Measurements from ENCODE around the gene STRA8. TPM values are rescaled to one million over a fixed set of nuclear protein-coding genes. Genes with fewer than 3 reads are reported as not detected.

The STRA8 gene
- total and polyA plus RNA-seq, 2 of the 13 experiments (the other 11 are each of a cell fraction or from before 2014, with no cell fraction given) = not detected

DNA sequence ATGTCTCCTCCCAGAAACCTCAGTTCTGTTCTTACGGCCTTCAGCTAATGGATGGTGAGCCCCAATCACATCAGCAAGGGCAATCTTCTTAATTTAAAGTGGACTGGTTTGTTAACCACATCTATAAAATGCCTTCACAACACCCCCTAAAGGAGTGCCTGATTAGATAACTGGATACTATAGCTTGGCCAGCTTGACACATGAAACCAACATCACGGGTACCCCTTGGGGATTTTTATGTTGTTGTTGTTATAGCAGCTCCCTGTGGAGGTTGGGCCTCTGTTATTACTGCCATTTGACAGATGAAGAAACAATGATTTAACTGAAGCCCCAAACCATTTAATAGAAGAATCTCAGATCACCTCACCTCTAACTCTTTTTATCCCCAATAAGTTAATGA, 26.8 kb downstream of the STRA8 start:
- H3K4me1 ChIP-seq (ENCODE audit: insufficient read depth, low read length) = peaks cover 57% of the 10 kb centered on the region
- no peak overlapping the region for H3K4me3 ChIP-seq (replicated peaks in 1 of 3; ENCODE audit: insufficient read depth in 1 of 3, low read depth in 2 of 3, low read length in 3 of 3)
- no peak overlapping the region for H3K9ac ChIP-seq (ENCODE audit: insufficient read depth, low read depth, low read length)
- DNase-seq (ENCODE audit: low spot score) (no peak), ATAC-seq (no peak), FAIRE-seq (no peak)
- POLR2A ChIA-PET = no interaction called here
- no peaks in the 10 kb centered on the region for H4K20me1 ChIP-seq (ENCODE audit: insufficient read depth, low read length)
- H3K36me3 ChIP-seq (replicated peaks in 1 of 2; ENCODE audit: control insufficient read depth in 1 of 2, insufficient read depth in 2 of 2, low read length in 2 of 2) = no peaks in the 10 kb centered on the region; a peak in 1 of 5 replicates
- peaks cover 2% of the 10 kb centered on the region; the same call in 1 of the 2 replicates for H3K9me3 ChIP-seq (ENCODE audit: low read length)
- H3K27ac ChIP-seq (ENCODE audit: extremely low read length, insufficient read depth, low read length) = no peak overlapping the region
- H3K79me2 ChIP-seq (ENCODE audit: insufficient read depth, low read length) = no peaks in the 10 kb centered on the region
- WGBS (ENCODE audit: low lambda C conversion rate) = 69% methylated on average over 2 of the region's 2 CpGs
- intact Hi-C loops (cut with micrococcal nuclease; ENCODE audit: unreplicated experiment) (no loop called here), in situ Hi-C loops (cut with HindIII; ENCODE audit: extremely low pct_ligation_motif_present, low pct_unique_long_range_greater_than_20kb) (no loop called here)
- H3K27me3 ChIP-seq (ENCODE audit: control insufficient read depth in 1 of 2, insufficient read depth in 2 of 2, low read length in 2 of 2) = peaks cover 0 to 14% of the 10 kb centered on the region in 2 experiments; a peak in 3 of 5 replicates
- CTCF ChIA-PET (ENCODE audit: low intra/inter-chr PET ratio, low total read pairs) = no interaction called here
- no peak overlapping the region for H3K4me2 ChIP-seq (ENCODE audit: low read depth, low read length)
- H2AFZ ChIP-seq (ENCODE audit: low read length) = no peak overlapping the region
- no TSS peak for BruUV-seq (replicated peaks)
- TF ChIP-seq SMAD3 (CRISPR knock-in tag; IDR thresholded peaks at IDR 0.05) (no peak), IRX3 (CRISPR knock-in tag; IDR thresholded peaks at IDR 0.05; ENCODE audit: borderline replicate concordance, low read depth) (no peak), ZFX (CRISPR knock-in tag; IDR thresholded peaks at IDR 0.05; ENCODE audit: low read depth) (no peak), FOXC1 (CRISPR knock-in tag; IDR thresholded peaks at IDR 0.05; ENCODE audit: borderline replicate concordance) (no peak)
- TF ChIP-seq, protein P1, sequence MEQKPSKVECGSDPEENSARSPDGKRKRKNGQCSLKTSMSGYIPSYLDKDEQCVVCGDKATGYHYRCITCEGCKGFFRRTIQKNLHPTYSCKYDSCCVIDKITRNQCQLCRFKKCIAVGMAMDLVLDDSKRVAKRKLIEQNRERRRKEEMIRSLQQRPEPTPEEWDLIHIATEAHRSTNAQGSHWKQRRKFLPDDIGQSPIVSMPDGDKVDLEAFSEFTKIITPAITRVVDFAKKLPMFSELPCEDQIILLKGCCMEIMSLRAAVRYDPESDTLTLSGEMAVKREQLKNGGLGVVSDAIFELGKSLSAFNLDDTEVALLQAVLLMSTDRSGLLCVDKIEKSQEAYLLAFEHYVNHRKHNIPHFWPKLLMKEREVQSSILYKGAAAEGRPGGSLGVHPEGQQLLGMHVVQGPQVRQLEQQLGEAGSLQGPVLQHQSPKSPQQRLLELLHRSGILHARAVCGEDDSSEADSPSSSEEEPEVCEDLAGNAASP (CRISPR knock-in tag; IDR thresholded peaks at IDR 0.05; ENCODE audit: borderline replicate concordance) = no peak
- TF ChIP-seq, protein P2, sequence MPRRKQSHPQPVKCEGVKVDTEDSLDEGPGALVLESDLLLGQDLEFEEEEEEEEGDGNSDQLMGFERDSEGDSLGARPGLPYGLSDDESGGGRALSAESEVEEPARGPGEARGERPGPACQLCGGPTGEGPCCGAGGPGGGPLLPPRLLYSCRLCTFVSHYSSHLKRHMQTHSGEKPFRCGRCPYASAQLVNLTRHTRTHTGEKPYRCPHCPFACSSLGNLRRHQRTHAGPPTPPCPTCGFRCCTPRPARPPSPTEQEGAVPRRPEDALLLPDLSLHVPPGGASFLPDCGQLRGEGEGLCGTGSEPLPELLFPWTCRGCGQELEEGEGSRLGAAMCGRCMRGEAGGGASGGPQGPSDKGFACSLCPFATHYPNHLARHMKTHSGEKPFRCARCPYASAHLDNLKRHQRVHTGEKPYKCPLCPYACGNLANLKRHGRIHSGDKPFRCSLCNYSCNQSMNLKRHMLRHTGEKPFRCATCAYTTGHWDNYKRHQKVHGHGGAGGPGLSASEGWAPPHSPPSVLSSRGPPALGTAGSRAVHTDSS (CRISPR knock-in tag; conservative IDR thresholded peaks at IDR 0.05) = no peak
- TF ChIP-seq, protein P3, sequence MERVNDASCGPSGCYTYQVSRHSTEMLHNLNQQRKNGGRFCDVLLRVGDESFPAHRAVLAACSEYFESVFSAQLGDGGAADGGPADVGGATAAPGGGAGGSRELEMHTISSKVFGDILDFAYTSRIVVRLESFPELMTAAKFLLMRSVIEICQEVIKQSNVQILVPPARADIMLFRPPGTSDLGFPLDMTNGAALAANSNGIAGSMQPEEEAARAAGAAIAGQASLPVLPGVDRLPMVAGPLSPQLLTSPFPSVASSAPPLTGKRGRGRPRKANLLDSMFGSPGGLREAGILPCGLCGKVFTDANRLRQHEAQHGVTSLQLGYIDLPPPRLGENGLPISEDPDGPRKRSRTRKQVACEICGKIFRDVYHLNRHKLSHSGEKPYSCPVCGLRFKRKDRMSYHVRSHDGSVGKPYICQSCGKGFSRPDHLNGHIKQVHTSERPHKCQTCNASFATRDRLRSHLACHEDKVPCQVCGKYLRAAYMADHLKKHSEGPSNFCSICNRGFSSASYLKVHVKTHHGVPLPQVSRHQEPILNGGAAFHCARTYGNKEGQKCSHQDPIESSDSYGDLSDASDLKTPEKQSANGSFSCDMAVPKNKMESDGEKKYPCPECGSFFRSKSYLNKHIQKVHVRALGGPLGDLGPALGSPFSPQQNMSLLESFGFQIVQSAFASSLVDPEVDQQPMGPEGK (CRISPR knock-in tag; IDR thresholded peaks at IDR 0.05) = no peak
- TF ChIP-seq, protein P4, sequence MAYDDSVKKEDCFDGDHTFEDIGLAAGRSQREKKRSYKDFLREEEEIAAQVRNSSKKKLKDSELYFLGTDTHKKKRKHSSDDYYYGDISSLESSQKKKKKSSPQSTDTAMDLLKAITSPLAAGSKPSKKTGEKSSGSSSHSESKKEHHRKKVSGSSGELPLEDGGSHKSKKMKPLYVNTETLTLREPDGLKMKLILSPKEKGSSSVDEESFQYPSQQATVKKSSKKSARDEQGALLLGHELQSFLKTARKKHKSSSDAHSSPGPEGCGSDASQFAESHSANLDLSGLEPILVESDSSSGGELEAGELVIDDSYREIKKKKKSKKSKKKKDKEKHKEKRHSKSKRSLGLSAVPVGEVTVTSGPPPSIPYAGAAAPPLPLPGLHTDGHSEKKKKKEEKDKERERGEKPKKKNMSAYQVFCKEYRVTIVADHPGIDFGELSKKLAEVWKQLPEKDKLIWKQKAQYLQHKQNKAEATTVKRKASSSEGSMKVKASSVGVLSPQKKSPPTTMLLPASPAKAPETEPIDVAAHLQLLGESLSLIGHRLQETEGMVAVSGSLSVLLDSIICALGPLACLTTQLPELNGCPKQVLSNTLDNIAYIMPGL (CRISPR knock-in tag; IDR thresholded peaks at IDR 0.05; ENCODE audit: borderline replicate concordance in 1 of 2, low read depth in 1 of 2) = no peak
